Hematopoietic multipotent progenitor cell (in vitro differentiated cells): ENCODE measurements around the gene ELN. TPM values are rescaled to one million over a fixed set of nuclear protein-coding genes. Genes with fewer than 3 reads are reported as not detected.
A peak's percentile ranks its signal among the peaks of the same experiment; 100 is the strongest.
"Not testable (repeated sequence)": the region's sequence is repeated elsewhere in the genome, so short reads cannot be mapped to it uniquely, and the experiment has no call there.

Source experiments
- DNase-seq, 3 donors: peaks; one replicate each; pipeline ENCODE4 v3.0.0-alpha.2; 2011 to 2015; ENCODE audit warnings: low read depth in 2 of 3, low spot score in 2 of 3
- total RNA-seq: library from RNA; depleted of rRNA; stranded (reverse); fragments of >200 nt; gene quantifications from one replicate; pipeline ENCODE4 v1.2.3, GENCODE V29; 2012

ELN gene
- total RNA-seq, 1 donor: 27.5 TPM

GRCh38 chr7:74040791-74041520, 13.0 kb downstream of the ELN start:
- DNase-seq: no peak

GRCh38 chr7:74042746-74043522, 15.0 kb downstream of the ELN start:
- DNase-seq: no peak

GRCh38 chr7:74043523-74043951, 15.6 kb downstream of the ELN start:
- DNase-seq: no peak

GRCh38 chr7:74044366-74045350, 16.7 kb downstream of the ELN start:
- no peak for DNase-seq

- DNase-seq: not testable (repeated sequence)
Observed at GRCh38 chr7:74046581-74046980, 18.6 kb downstream of the ELN start.

GRCh38 chr7:74047804-74048380, 19.9 kb downstream of the ELN start:
- DNase-seq: no peak

- no peak for DNase-seq
Observed at GRCh38 chr7:74048999-74049599, 21.1 kb downstream of the ELN start.

GRCh38 chr7:74049997-74050798, 22.2 kb downstream of the ELN start:
- no peak for DNase-seq

GRCh38 chr7:74051193-74051592, 23.2 kb downstream of the ELN start:
- DNase-seq: no peak

- DNase-seq: no peak
Observed at GRCh38 chr7:74051629-74052410, 23.8 kb downstream of the ELN start.

GRCh38 chr7:74052628-74053027, 24.7 kb downstream of the ELN start:
- DNase-seq: no peak

- no peak for DNase-seq
Observed at GRCh38 chr7:74053589-74054186, 25.7 kb downstream of the ELN start.

GRCh38 chr7:74056096-74056915, 28.3 kb downstream of the ELN start:
- DNase-seq: no peak

- peak in 1 of 3 donors; percentile 36 for DNase-seq
Observed at GRCh38 chr7:74057216-74057925, 29.4 kb downstream of the ELN start.

GRCh38 chr7:74057987-74058386, 30.0 kb downstream of the ELN start:
- DNase-seq: no peak

- no peak for DNase-seq
Observed at GRCh38 chr7:74058486-74058885, 30.5 kb downstream of the ELN start.

GRCh38 chr7:74059037-74059436, 31.1 kb downstream of the ELN start:
- DNase-seq: no peak
